HepG2 (cell line): Measurements from ENCODE around the gene ADGRG1. TPM values are rescaled to one million over a fixed set of nuclear protein-coding genes. Genes with fewer than 3 reads are reported as not detected.

Experiments
- CHCHD3 ChIP-seq: sonication (generic); formaldehyde crosslinking; IDR thresholded peaks from 2 replicates; pipeline ENCODE4 v1.8.0; 2022; ENCODE audit warnings: mild to moderate bottlenecking, missing genetic modification reagents, moderate library complexity
- CHD4 ChIP-seq: fragments of 200-600 bp; sonication (generic); IDR thresholded peaks from 2 replicates; pipeline ENCODE4 v1.7.0; 2017; ENCODE audit warnings: mild to moderate bottlenecking, low read length, borderline replicate concordance
- ELF4 ChIP-seq: sonication (generic); formaldehyde crosslinking; IDR thresholded peaks from 2 replicates; pipeline ENCODE4 v1.5.0; 2020; ENCODE audit warnings: missing genetic modification reagents, mild to moderate bottlenecking, moderate library complexity, borderline replicate concordance
- HDAC1 ChIP-seq: sonication (generic); formaldehyde crosslinking; IDR thresholded peaks from 2 replicates; pipeline ENCODE4 v1.5.1; 2020; ENCODE audit warnings: mild to moderate bottlenecking, missing genetic modification reagents
- KLF6 ChIP-seq: IDR thresholded peaks from 2 replicates; pipeline ENCODE4 v1.8.0; 2016; ENCODE audit warnings: missing biosample characterization, missing genetic modification reagents
- MYC ChIP-seq: sonication (generic); formaldehyde crosslinking; IDR thresholded peaks from 2 replicates; pipeline ENCODE4 v1.9.0; 2021; ENCODE audit warnings: missing genetic modification reagents, borderline replicate concordance
- NFYC ChIP-seq: IDR thresholded peaks from 2 replicates; pipeline ENCODE4 v1.6.1; 2016; ENCODE audit warnings: missing genetic modification reagents, missing compliant biosample characterization
- NPAS2 ChIP-seq: sonication (generic); formaldehyde crosslinking; IDR thresholded peaks from 2 replicates; pipeline ENCODE4 v1.8.0; 2022; ENCODE audit warnings: mild to moderate bottlenecking, missing genetic modification reagents, borderline replicate concordance
- SKI ChIP-seq: fragments of 450-650 bp; IDR thresholded peaks from one replicate; pipeline ENCODE4 v1.6.1; 2018; ENCODE audit warnings: mild to moderate bottlenecking; ENCODE audit not compliant: partially characterized antibody
- SPEN ChIP-seq: sonication (generic); formaldehyde crosslinking; IDR thresholded peaks from 2 replicates; pipeline ENCODE4 v1.5.1; 2020; ENCODE audit warnings: low read depth, mild to moderate bottlenecking, missing genetic modification reagents
- ZNF839 ChIP-seq: sonication (generic); formaldehyde crosslinking; IDR thresholded peaks from 2 replicates; pipeline ENCODE4 v1.4.0; 2020; ENCODE audit warnings: missing genetic modification reagents, mild to moderate bottlenecking, borderline replicate concordance
- polyA plus RNA-seq, 8 experiments: library from polyadenylated mRNA; depleted of rRNA in 3 of 8; stranded (reverse) in 7 of 8; unstranded in 1 of 8; fragments of >200 nt; fragmentation: Illumina TruSeq in 4 of 8; extraction: Trizol in 4 of 8; gene quantifications; 2 replicates each; pipeline versions ENCODE4 v1.2.1 to v1.2.3, GENCODE V29; 2011 to 2016; ENCODE audit warnings: low read depth in 4 of 8, missing spikeins in 1 of 8, mixed read lengths in 1 of 8; ENCODE audit not compliant: insufficient read depth in 1 of 8
- total RNA-seq, 5 experiments: library from RNA; depleted of rRNA; stranded (reverse); fragments of >200 nt; fragmentation: Illumina TruSeq; extraction: Trizol; gene quantifications; 2 replicates each; pipeline ENCODE4 v1.2.3, GENCODE V29; 2016; ENCODE audit warnings: low read depth in 1 of 5
- TF ChIP-seq, protein P1 (sequence below): fragments of 450-650 bp; IDR thresholded peaks from 2 replicates; pipeline ENCODE4 v1.6.1; 2016
- TF ChIP-seq, protein P2 (sequence below): sonication (generic); formaldehyde crosslinking; IDR thresholded peaks from 2 replicates; pipeline ENCODE4 v1.4.0; 2020; ENCODE audit warnings: missing genetic modification reagents, borderline replicate concordance
- TF ChIP-seq, protein P3 (sequence below): sonication (generic); formaldehyde crosslinking; IDR thresholded peaks from 2 replicates; pipeline ENCODE4 v1.4.0; 2020; ENCODE audit warnings: missing genetic modification reagents, borderline replicate concordance
- TF ChIP-seq, protein P4 (sequence below): sonication (generic); formaldehyde crosslinking; IDR thresholded peaks from 2 replicates; pipeline ENCODE4 v1.8.0; 2022; ENCODE audit warnings: mild to moderate bottlenecking, missing genetic modification reagents
- TF ChIP-seq, protein P5 (sequence below): conservative IDR thresholded peaks from 2 replicates; pipeline ENCODE4 v1.6.1; 2018; ENCODE audit warnings: missing genetic modification reagents

ADGRG1 gene
- total and polyA plus RNA-seq, 2 of the 13 experiments (the other 11 are each of a cell fraction or from before 2014, with no cell fraction given): 2.7 to 5.9 TPM

DNA sequence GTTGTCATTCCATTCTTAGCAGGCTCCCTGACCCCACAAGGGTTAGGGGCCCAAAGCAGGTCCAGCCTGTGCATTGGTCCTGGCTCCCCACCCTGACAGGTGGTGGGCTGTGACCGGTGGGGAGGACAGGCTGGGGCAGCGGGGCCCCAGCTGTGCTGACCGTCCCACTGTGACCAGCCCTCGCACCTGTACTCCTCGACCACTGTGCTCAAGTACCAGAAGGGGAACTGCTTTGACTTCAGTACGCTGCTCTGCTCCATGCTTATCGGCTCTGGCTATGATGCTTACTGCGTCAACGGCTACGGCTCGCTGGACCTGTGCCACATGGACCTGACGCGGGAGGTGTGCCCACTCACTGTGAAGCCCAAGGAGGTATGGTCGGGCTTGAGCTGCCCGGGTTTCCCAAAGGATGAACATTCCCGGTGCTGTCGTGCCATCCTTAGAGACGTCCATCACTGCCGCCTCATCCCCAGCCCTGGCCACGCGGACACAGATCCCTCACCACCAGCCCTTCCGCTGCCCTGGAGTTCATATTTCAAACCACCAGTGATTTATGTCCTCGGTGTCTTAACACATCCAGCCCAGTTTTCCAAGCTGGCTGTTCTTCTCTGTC, 73.4 kb downstream of the ADGRG1 start (continued):
- no peak for TF ChIP-seq ZNF839 (CRISPR knock-in tag)
- TF ChIP-seq, protein P1, sequence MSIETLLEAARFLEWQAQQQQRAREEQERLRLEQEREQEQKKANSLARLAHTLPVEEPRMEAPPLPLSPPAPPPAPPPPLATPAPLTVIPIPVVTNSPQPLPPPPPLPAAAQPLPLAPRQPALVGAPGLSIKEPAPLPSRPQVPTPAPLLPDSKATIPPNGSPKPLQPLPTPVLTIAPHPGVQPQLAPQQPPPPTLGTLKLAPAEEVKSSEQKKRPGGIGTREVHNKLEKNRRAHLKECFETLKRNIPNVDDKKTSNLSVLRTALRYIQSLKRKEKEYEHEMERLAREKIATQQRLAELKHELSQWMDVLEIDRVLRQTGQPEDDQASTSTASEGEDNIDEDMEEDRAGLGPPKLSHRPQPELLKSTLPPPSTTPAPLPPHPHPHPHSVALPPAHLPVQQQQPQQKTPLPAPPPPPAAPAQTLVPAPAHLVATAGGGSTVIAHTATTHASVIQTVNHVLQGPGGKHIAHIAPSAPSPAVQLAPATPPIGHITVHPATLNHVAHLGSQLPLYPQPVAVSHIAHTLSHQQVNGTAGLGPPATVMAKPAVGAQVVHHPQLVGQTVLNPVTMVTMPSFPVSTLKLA: no peak
- TF ChIP-seq ELF4 (CRISPR knock-in tag): no peak
- no peak for TF ChIP-seq SPEN (CRISPR knock-in tag)
- no peak for TF ChIP-seq NFYC (CRISPR knock-in tag)
- no peak for TF ChIP-seq CHCHD3
- TF ChIP-seq, protein P2, sequence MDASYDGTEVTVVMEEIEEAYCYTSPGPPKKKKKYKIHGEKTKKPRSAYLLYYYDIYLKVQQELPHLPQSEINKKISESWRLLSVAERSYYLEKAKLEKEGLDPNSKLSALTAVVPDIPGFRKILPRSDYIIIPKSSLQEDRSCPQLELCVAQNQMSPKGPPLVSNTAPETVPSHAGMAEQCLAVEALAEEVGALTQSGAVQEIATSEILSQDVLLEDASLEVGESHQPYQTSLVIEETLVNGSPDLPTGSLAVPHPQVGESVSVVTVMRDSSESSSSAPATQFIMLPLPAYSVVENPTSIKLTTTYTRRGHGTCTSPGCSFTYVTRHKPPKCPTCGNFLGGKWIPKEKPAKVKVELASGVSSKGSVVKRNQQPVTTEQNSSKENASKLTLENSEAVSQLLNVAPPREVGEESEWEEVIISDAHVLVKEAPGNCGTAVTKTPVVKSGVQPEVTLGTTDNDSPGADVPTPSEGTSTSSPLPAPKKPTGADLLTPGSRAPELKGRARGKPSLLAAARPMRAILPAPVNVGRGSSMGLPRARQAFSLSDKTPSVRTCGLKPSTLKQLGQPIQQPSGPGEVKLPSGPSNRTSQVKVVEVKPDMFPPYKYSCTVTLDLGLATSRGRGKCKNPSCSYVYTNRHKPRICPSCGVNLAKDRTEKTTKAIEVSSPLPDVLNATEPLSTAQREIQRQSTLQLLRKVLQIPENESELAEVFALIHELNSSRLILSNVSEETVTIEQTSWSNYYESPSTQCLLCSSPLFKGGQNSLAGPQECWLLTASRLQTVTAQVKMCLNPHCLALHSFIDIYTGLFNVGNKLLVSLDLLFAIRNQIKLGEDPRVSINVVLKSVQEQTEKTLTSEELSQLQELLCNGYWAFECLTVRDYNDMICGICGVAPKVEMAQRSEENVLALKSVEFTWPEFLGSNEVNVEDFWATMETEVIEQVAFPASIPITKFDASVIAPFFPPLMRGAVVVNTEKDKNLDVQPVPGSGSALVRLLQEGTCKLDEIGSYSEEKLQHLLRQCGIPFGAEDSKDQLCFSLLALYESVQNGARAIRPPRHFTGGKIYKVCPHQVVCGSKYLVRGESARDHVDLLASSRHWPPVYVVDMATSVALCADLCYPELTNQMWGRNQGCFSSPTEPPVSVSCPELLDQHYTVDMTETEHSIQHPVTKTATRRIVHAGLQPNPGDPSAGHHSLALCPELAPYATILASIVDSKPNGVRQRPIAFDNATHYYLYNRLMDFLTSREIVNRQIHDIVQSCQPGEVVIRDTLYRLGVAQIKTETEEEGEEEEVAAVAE (CRISPR knock-in tag): no peak
- TF ChIP-seq, protein P3, sequence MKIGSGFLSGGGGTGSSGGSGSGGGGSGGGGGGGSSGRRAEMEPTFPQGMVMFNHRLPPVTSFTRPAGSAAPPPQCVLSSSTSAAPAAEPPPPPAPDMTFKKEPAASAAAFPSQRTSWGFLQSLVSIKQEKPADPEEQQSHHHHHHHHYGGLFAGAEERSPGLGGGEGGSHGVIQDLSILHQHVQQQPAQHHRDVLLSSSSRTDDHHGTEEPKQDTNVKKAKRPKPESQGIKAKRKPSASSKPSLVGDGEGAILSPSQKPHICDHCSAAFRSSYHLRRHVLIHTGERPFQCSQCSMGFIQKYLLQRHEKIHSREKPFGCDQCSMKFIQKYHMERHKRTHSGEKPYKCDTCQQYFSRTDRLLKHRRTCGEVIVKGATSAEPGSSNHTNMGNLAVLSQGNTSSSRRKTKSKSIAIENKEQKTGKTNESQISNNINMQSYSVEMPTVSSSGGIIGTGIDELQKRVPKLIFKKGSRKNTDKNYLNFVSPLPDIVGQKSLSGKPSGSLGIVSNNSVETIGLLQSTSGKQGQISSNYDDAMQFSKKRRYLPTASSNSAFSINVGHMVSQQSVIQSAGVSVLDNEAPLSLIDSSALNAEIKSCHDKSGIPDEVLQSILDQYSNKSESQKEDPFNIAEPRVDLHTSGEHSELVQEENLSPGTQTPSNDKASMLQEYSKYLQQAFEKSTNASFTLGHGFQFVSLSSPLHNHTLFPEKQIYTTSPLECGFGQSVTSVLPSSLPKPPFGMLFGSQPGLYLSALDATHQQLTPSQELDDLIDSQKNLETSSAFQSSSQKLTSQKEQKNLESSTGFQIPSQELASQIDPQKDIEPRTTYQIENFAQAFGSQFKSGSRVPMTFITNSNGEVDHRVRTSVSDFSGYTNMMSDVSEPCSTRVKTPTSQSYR (CRISPR knock-in tag): no peak
- TF ChIP-seq, protein P4, sequence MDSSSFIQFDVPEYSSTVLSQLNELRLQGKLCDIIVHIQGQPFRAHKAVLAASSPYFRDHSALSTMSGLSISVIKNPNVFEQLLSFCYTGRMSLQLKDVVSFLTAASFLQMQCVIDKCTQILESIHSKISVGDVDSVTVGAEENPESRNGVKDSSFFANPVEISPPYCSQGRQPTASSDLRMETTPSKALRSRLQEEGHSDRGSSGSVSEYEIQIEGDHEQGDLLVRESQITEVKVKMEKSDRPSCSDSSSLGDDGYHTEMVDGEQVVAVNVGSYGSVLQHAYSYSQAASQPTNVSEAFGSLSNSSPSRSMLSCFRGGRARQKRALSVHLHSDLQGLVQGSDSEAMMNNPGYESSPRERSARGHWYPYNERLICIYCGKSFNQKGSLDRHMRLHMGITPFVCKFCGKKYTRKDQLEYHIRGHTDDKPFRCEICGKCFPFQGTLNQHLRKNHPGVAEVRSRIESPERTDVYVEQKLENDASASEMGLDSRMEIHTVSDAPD (CRISPR knock-in tag): no peak
- TF ChIP-seq NPAS2 (CRISPR knock-in tag): no peak
- no peak for TF ChIP-seq SKI
- TF ChIP-seq KLF6 (CRISPR knock-in tag): no peak
- TF ChIP-seq, protein P5, sequence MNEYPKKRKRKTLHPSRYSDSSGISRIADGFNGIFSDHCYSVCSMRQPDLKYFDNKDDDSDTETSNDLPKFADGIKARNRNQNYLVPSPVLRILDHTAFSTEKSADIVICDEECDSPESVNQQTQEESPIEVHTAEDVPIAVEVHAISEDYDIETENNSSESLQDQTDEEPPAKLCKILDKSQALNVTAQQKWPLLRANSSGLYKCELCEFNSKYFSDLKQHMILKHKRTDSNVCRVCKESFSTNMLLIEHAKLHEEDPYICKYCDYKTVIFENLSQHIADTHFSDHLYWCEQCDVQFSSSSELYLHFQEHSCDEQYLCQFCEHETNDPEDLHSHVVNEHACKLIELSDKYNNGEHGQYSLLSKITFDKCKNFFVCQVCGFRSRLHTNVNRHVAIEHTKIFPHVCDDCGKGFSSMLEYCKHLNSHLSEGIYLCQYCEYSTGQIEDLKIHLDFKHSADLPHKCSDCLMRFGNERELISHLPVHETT: no peak
- peak; percentile 40; the same call in 1 of the 2 replicates for TF ChIP-seq MYC (CRISPR knock-in tag)
- TF ChIP-seq CHD4: no peak
- no peak for TF ChIP-seq HDAC1 (CRISPR knock-in tag)
